Panc1 (cell line): ENCODE results near the gene RFX8.

Source experiments
- CTCF ChIP-seq: fragments of 450-650 bp; IDR thresholded peaks from 2 replicates; pipeline ENCODE4 v1.5.1; 2017; ENCODE audit warnings: mild to moderate bottlenecking
- POLR2AphosphoS5 ChIP-seq: IDR thresholded peaks from 2 replicates; pipeline ENCODE4 v1.6.1; 2012; ENCODE audit warnings: mild to moderate bottlenecking, low read depth, low read length, moderate library complexity
- TCF7L2 ChIP-seq: IDR thresholded peaks from 2 replicates; pipeline ENCODE4 v1.6.1; 2011; ENCODE audit warnings: mild to moderate bottlenecking, low read depth, low read length, inconsistent platforms
- TF ChIP-seq, protein P1 (sequence below), 2 experiments: IDR thresholded peaks; 2 replicates each; pipeline ENCODE4 v1.6.1; 2011 to 2012; ENCODE audit warnings: low read depth in 2 of 2, control low read depth in 1 of 2, low read length in 1 of 2, mild to moderate bottlenecking in 1 of 2, moderate library complexity in 1 of 2; ENCODE audit not compliant: insufficient read depth in 1 of 2

DNA sequence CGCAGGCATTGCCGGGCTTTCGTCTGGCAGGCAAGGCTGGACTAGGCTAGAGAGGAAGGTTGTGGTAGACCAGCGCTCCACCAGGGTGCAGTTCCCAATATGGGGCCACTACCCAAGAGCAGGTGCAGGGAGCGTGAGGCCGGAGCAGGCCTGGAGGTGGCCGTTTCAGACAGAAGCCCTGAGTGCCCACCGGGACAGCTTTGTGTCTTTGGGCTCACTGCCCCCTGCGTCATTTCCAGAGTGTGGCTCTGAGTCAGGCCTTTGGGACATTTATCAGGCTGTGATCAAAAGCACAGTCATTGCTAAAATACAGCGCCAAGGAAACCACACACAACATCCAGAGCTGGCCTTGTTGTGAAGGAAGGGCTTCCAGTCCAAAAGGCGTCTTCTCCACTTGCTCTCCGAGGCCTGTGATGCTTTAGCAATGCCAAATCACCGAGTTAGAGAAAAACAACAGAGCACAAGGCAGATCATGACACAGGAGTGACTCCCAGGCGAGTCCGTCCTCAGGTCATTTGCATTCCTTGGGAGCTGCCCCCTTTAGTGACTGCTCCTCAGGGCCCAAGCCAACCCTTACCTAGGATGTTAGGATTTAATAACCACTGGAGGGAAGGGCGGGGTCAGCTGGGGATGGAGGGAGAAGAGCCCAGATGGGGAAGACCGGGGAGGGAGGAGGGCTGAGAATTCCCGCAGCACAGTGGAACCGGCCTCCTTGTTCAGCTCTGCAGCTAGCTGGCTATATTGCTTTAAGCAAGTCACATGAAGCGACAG is 42.3 kb downstream of the RFX8 start:
- TF ChIP-seq POLR2AphosphoS5 (no peak), CTCF (no peak), TCF7L2 (no peak)
- TF ChIP-seq, protein P1, sequence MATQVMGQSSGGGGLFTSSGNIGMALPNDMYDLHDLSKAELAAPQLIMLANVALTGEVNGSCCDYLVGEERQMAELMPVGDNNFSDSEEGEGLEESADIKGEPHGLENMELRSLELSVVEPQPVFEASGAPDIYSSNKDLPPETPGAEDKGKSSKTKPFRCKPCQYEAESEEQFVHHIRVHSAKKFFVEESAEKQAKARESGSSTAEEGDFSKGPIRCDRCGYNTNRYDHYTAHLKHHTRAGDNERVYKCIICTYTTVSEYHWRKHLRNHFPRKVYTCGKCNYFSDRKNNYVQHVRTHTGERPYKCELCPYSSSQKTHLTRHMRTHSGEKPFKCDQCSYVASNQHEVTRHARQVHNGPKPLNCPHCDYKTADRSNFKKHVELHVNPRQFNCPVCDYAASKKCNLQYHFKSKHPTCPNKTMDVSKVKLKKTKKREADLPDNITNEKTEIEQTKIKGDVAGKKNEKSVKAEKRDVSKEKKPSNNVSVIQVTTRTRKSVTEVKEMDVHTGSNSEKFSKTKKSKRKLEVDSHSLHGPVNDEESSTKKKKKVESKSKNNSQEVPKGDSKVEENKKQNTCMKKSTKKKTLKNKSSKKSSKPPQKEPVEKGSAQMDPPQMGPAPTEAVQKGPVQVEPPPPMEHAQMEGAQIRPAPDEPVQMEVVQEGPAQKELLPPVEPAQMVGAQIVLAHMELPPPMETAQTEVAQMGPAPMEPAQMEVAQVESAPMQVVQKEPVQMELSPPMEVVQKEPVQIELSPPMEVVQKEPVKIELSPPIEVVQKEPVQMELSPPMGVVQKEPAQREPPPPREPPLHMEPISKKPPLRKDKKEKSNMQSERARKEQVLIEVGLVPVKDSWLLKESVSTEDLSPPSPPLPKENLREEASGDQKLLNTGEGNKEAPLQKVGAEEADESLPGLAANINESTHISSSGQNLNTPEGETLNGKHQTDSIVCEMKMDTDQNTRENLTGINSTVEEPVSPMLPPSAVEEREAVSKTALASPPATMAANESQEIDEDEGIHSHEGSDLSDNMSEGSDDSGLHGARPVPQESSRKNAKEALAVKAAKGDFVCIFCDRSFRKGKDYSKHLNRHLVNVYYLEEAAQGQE (IDR thresholded peaks at IDR 0.05; ENCODE audit: insufficient read depth in 1 of 2, low read depth in 2 of 2, low read length in 1 of 2), result no peak
